Esophagus muscularis mucosa (tissue), 4 donors: ENCODE data around the gene FAM76A. TPM values are rescaled to one million over a fixed set of nuclear protein-coding genes. Genes with fewer than 3 reads are reported as not detected.

Source experiments
- DNase-seq: peaks from one replicate; pipeline ENCODE4 v3.0.0-alpha.2; 2017; ENCODE audit errors: extremely low spot score
- H3K27ac ChIP-seq, 4 donors: fragments of 200-600 bp; sonication (generic); replicated peaks in 1 of 4; 1 replicate in 3 of 4; 2 replicates in 1 of 4; pipeline ENCODE4 v1.5.1; 2016 to 2019; ENCODE audit warnings: mild to moderate bottlenecking in 1 of 4
- H3K27me3 ChIP-seq, 4 donors: fragments of 200-600 bp; sonication (generic); one replicate each; pipeline versions ENCODE4 v1.5.1 to v1.6.0; 2016 to 2019
- H3K36me3 ChIP-seq, 4 donors: fragments of 200-600 bp; sonication (generic); one replicate each; pipeline ENCODE4 v1.5.1; 2016 to 2019
- H3K4me1 ChIP-seq, 4 donors: fragments of 200-600 bp; sonication (generic); one replicate each; pipeline ENCODE4 v1.5.1; 2016 to 2019
- H3K4me3 ChIP-seq, 4 donors: fragments of 200-600 bp; sonication (generic); 1 replicate in 2 of 4; 2 replicates in 2 of 4; pipeline ENCODE4 v1.5.1; 2016 to 2019; ENCODE audit warnings: mild to moderate bottlenecking in 4 of 4, moderate library complexity in 1 of 4
- H3K9me3 ChIP-seq, 4 donors: fragments of 200-600 bp; sonication (generic); 1 replicate in 3 of 4; 2 replicates in 1 of 4; pipeline ENCODE4 v1.5.1; 2016 to 2019
- CTCF ChIP-seq, 3 experiments: fragments of 200-600 bp in 2 of 3; fragments of 450-650 bp in 1 of 3; sonication (generic) in 2 of 3; IDR thresholded peaks; one replicate each; pipeline ENCODE4 v1.5.1; 2017 to 2019; ENCODE audit warnings: antibody characterized with exemption in 3 of 3, mild to moderate bottlenecking in 2 of 3, moderate library complexity in 1 of 3
- EP300 ChIP-seq: sonication (generic); formaldehyde crosslinking; IDR thresholded peaks from one replicate; pipeline ENCODE4 v1.6.1; 2017; ENCODE audit warnings: antibody characterized with exemption
- POLR2A ChIP-seq: fragments of 450-650 bp; IDR thresholded peaks from one replicate; pipeline ENCODE4 v1.6.1; 2017; ENCODE audit warnings: antibody characterized with exemption, moderate library complexity, mild to moderate bottlenecking, low read depth
- POLR2AphosphoS5 ChIP-seq, 2 donors: sonication (generic); formaldehyde crosslinking; IDR thresholded peaks; one replicate each; pipeline ENCODE4 v1.6.1; 2017; ENCODE audit warnings: antibody characterized with exemption in 2 of 2
- WGBS: methylation state at CpG from one replicate; pipeline ENCODE4 v1.1.5; 2018; 5-methylcytosine and 5-hydroxymethylcytosine counted together
- intact Hi-C: fragments of 100-400 bp; cut with DNase I; formaldehyde crosslinking; loops from one replicate; pipeline ENCODE4 v1.15.1; 2023
- total RNA-seq, 4 donors: library from RNA; depleted of rRNA; stranded (reverse); fragments of >200 nt; gene quantifications; one replicate each; pipeline versions ENCODE4 v1.1.0 to v1.2.1, GENCODE V29; 2016

FAM76A gene
- total RNA-seq, 4 donors from 2014 or later, result 15.6 to 17.4 (median 16.6) TPM

GRCh38 chr1:27755865-27756264, 30.1 kb downstream of the FAM76A start:
- Histone ChIP-seq H3K27me3 (no peaks in the 10 kb centered on the region), H3K27ac (peak overlapping the region in 2 of 4 donors; percentile 10 to 24), H3K9me3 (no peaks in the 10 kb centered on the region), H3K4me3 (no peak overlapping the region), H3K36me3 (peaks cover 14 to 87% (median 67%) of the 10 kb centered on the region in 4 donors), H3K4me1 (peaks cover 0 to 12% (median 9%) of the 10 kb centered on the region in 4 donors)
- no peak for DNase-seq
- WGBS, result 77% methylated on average over 4 of the region's 4 CpGs
- TF ChIP-seq CTCF (IDR thresholded peaks at IDR 0.05) (no peak), POLR2A (no peak), EP300 (no peak), POLR2AphosphoS5 (IDR thresholded peaks at IDR 0.05) (no peak)
- intact Hi-C loops, result no loop called here

DNA sequence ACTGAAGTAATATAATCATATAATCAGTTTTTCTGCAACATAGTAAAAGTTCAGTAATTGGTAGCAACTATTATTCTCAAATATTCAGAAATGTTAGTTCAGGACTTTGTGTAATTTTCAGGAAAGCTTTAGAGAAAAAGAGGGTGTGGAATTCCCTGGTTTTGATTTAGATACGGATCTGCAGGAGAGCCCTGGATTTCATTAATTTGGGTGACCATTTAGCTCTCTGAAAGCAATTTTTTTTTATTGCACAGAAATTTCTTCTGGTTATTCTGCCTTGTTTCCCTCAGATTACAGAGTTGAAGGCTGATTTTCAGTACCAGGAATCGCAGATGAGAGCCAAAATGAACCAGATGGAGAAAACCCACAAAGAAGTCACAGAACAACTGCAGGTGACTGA, 33.5 kb downstream of the FAM76A start:
- Histone ChIP-seq H3K27ac (no peak overlapping the region), H3K27me3 (no peaks in the 10 kb centered on the region), H3K9me3 (no peaks in the 10 kb centered on the region), H3K36me3 (peaks cover 14 to 93% (median 62%) of the 10 kb centered on the region in 4 donors), H3K4me3 (no peak overlapping the region), H3K4me1 (peaks cover 0 to 12% (median 9%) of the 10 kb centered on the region in 4 donors)
- TF ChIP-seq POLR2AphosphoS5 (IDR thresholded peaks at IDR 0.05) (no peak), CTCF (IDR thresholded peaks at IDR 0.05) (no peak), EP300 (no peak), POLR2A (no peak)
- no peak for DNase-seq
- intact Hi-C loops, result no loop called here
- WGBS, result 80% methylated on average over 2 of the region's 2 CpGs

DNA sequence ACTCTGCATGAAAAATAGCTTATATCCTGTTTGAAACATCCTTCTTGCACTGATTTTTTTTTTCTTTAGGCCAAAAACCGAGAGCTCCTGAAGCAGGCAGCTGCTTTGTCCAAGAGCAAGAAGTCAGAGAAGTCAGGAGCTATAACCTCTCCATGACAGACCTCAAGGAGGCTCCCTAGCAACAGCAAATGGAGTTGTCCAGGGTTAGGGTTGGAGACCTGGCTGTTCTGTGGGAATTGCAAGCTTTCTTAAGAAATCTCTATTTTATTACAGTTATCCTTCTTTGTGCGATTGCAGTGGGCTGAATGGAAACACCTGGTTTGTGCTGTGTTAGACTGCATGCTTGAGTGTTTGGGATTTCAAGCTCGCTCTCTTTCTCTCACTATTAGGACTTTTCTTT, 34.7 kb downstream of the FAM76A start:
- DNase-seq, result no peak
- intact Hi-C loops, result no loop called here
- H3K36me3 ChIP-seq, result peaks cover 14 to 81% (median 53%) of the 10 kb centered on the region in 4 donors
- no peak overlapping the region for H3K4me3 ChIP-seq
- WGBS, result 64% methylated on average over 3 of the region's 3 CpGs
- peaks cover 0 to 9% (median 6%) of the 10 kb centered on the region in 4 donors for H3K4me1 ChIP-seq
- H3K27ac ChIP-seq, result no peak overlapping the region
- H3K9me3 ChIP-seq, result no peaks in the 10 kb centered on the region
- TF ChIP-seq POLR2A (no peak), POLR2AphosphoS5 (IDR thresholded peaks at IDR 0.05) (no peak), EP300 (no peak), CTCF (IDR thresholded peaks at IDR 0.05) (no peak)
- H3K27me3 ChIP-seq, result no peaks in the 10 kb centered on the region

DNA sequence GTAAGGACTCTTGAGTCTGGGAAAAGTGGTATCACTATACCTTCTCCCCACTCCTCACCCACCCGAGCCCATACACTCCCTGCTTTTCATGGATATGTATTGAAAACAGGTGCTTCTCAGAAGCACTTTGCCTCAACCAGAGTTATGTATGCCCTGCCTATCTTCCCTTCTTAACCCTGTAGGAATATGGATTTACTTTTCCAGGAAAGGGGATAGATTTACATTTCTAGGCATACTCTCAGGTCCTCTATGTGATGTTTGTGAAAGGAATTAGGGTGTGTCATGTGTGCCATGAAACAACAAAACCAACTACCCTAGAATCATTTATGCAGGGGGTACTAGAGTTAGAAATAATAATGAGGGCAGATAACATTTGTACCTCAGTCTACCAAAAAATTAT, 36.3 kb downstream of the FAM76A start:
- 100% methylated on average over 1 of the region's 1 CpG for WGBS
- TF ChIP-seq EP300 (no peak), CTCF (IDR thresholded peaks at IDR 0.05) (no peak), POLR2A (no peak), POLR2AphosphoS5 (IDR thresholded peaks at IDR 0.05) (no peak)
- H3K4me1 ChIP-seq, result no peaks in the 10 kb centered on the region
- H3K4me3 ChIP-seq, result no peak overlapping the region
- no peaks in the 10 kb centered on the region for H3K9me3 ChIP-seq
- H3K27ac ChIP-seq, result no peak overlapping the region
- intact Hi-C loops, result no loop called here
- no peaks in the 10 kb centered on the region for H3K27me3 ChIP-seq
- H3K36me3 ChIP-seq, result peaks cover 14 to 65% (median 38%) of the 10 kb centered on the region in 4 donors
- DNase-seq, result no peak

DNA sequence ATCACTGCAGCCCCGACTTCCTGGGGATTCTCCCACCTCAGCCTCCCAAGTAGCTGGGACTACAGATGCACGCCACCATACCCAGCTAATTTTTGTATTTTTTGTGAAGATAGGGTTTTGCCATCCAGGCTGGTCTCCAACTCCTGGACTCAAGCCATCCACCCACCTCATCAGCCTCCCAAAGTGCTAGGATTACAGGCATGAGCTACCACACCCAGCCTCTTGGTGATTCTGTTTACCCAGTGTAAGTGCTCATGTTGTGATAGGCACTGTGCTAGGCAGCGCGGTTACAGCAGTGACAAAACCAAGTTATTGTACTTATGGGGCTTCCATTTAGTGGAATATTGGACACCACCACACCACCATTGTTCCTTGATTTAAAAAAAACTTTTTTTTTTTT, 37.6 kb downstream of the FAM76A start:
- no peaks in the 10 kb centered on the region for H3K4me1 ChIP-seq
- TF ChIP-seq POLR2AphosphoS5 (IDR thresholded peaks at IDR 0.05), result no peak
- TF ChIP-seq EP300, result no peak
- no peak overlapping the region for H3K27ac ChIP-seq
- intact Hi-C loops, result no loop called here
- WGBS, result 95% methylated on average over 4 of the region's 4 CpGs
- H3K9me3 ChIP-seq, result no peaks in the 10 kb centered on the region
- no peak for DNase-seq
- H3K36me3 ChIP-seq, result peaks cover 7 to 52% (median 29%) of the 10 kb centered on the region in 4 donors
- H3K4me3 ChIP-seq, result no peak overlapping the region
- no peaks in the 10 kb centered on the region for H3K27me3 ChIP-seq
